HG02943 (cell line): Measurements from ENCODE around the gene DOK7.

ENCODE experiments used
- ATAC-seq: cut with Tn5 transposase; IDR thresholded peaks from one replicate; pipeline ENCODE4 v1.9.1; 2021; ENCODE audit warnings: mild to moderate bottlenecking, low read depth, moderate library complexity; ENCODE audit not compliant: unreplicated experiment

The DOK7 gene

DNA sequence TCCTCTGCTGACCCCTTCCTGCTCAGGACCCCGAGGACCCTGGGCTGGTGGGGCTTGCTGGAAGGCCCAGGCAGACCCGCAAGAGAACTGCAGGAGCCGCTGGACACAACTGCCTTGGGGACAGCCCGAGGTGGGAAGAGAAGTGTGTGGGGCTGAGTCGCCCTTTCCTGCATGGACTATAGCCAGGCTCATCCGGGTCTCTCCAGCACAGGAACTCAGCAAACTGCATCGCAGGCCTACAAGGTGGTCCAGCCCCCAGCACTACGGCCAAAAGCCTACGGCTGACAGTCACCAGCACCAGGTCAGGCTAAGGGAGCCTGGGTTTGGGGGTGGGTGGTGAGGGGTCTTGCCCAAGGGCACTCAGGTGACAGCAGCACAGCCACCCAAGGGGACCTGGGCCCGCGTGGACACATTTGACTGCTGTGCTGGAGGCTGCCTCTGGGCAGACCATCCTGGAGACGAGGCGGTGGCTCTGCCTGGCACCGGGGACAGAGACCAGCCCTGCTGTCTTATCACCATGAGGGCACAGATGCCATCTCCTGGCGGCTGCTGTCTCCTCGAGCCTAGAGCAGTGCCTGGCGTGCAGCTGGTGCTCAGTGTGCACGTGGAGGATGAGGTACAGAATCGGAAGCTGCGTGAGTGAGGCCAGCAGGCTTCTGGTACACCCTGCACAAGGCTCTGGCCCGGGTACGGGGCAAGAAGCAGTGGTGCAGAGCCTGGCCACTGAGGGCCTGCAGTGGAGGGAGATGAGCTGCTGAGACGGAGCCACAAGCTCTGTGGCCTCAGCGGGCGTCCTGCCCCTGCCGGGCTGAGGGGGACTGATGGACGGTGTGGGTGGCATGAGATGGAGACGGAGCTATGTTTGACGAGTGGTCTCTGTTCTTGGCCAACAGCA is 54.0 kb downstream of the DOK7 start:
- ATAC-seq, result no peak

DNA sequence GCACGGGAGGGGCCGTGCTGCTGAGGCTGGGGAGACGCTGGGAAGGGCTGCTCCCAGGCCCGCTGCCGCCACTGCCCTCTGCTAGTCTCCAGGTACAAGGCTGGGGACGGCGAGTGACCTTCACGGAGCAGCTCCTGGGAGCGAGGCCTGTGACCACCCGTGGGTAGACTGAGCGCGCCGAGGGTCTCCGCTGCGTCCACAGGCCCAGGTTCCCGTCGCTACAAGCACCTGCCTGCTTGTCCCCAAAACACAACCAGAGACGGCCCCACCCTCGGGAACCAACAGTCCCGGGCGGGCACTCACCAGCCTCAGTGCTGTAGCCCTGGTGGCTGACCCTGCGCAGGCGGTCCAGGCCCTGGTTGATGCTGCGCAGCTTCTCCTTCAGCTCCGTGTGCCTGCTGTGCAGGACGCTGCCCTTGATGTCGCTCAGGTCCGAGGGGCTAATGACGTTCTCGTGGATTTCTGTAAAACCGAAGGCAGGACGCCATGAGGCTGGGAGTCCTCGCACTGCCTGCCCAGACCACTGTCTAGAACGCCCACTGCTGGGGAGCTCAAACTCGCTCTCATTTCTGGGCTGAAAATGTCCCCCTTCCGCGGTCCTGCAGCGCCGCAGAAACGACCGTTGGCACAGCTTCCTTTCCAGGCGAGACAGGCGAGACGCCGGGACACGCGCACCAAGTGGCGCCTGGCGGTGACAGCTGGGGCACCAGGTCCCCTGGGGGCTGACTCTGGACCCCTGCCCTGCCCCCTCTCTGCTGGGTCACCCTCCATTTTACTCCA is 54.8 kb downstream of the DOK7 start:
- no peak for ATAC-seq

DNA sequence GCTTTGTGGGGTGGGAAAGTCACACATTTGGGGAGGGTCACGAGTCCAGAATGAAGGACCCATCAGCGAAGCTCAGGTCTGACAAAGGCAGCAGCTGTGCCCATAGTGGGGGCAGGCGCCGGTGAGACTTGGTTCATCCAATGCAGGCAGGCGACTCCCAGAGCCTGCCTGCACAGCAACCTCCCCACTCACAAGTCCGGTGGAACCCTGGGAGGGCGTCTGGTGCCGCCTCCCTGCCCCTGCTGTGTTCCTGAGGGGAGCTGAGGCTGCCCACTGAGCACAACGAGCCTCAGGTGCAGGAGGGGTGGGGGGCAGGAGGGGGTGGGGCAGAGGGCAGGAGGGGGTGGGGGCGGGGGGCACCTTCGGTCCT is 55.4 kb downstream of the DOK7 start:
- no peak for ATAC-seq

DNA sequence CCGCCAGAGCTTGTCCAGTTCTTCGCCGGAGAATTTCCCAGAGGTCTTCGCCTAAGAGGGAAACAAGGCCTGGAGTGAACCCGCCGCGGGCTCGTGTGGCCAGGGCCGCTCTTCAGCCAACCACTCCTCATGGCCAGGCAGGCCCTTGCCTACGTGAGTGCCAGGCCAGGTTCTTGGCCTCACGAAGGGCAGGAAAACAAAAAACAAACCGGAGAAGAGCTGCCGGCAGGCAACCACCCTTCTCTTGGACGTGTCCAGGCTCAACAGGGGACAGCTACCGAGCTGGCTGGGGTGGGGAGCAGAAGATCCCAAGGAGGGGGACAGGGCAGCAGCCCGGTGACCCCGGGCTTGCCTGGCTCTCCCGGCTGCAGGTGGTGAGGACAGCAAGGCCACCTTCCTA is 55.8 kb downstream of the DOK7 start:
- ATAC-seq, result no peak

DNA sequence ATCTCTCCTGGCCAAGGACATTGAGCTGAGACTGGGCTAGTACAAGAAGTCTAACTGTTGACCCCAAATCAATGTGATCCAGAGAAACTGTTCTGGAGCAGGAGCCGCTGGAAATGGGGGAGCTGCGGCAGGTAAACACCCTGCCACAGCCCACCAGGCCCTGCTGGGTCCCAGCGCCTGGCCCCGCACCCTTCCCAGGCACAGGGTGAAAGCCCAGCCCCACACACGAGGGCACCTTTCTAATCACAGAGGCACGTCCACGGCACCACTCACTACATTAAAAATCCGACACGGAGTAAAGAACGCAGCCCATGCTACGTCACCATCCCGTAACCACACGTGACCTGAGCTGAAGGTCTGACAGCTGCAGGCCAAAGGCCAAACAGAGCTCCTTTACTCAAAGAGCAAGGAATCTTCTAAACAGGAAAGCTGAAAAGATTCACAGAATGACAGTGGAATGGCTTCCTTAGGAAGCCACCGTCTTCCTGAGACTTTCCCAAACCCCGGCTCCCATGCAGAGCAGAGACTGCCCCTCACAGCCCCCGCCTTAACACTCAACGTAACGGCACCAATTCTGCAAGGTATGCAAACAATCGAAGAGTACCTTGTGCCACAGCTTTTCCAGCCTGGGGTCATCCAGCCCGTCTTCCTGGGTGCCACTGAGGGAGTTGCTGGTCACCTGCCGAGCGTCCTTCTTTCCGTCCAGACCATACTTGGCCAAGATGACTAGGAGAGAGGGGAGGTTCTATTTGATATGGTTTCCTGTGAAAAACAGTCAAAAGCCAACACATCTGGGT is 56.6 kb downstream of the DOK7 start:
- ATAC-seq, result no peak

DNA sequence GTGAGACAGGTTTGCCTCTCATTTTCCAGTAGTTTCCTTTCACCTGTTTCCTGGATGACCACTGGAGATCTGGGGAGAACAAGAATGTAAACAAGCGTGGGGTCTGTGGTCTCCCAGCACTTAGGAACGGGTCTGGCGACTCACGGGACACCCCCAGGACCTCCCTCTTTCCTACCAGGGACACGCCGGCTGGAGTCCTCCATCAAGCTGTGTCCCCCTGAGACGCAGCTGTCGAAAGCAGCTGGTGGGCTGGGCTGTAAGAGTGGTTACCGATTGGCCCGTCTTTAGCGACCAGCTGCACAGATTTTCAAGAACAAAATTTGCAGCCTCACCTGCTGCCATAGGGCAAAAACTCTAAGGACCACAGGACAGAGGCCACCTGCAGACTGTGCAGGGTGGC is 57.2 kb downstream of the DOK7 start:
- ATAC-seq, result no peak

DNA sequence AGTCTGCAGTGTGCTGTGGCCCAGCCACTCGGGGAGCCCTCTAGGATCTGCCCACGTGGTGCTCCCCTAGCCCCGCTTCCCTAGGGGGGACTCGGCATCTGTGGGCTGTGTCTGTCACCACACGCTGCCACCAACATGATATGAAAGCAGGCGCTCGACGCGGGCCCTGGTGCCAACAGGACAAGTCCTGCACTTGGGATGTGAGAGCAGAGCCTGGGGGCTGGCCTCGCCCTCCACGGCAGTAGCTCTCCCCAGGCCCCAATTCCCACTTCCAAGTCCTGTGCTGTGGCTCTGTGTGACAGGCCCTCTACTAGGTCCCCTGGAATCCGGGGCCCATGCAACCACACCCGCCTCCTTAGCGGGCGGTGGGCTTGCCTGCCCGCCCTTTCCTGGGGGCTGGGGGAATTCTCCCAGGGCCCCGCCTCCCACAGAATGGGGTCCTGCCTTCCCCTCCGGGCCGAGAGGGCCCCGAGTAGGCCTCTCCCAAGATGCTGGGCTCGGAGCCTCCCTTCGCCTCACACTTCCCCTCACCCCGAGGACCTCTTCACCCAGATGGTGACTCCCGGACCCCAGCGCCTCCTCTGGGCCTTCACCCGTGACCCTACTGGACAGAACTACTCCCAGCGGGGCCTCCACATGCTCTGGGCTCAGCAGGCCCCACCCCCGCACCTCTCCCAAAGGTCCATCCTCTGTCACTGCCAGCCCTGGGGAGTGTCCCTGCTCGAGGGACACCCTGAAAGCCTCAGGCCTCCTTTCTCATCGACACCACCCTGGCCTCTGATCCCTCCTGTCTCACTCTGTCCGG is 57.9 kb downstream of the DOK7 start:
- no peak for ATAC-seq

DNA sequence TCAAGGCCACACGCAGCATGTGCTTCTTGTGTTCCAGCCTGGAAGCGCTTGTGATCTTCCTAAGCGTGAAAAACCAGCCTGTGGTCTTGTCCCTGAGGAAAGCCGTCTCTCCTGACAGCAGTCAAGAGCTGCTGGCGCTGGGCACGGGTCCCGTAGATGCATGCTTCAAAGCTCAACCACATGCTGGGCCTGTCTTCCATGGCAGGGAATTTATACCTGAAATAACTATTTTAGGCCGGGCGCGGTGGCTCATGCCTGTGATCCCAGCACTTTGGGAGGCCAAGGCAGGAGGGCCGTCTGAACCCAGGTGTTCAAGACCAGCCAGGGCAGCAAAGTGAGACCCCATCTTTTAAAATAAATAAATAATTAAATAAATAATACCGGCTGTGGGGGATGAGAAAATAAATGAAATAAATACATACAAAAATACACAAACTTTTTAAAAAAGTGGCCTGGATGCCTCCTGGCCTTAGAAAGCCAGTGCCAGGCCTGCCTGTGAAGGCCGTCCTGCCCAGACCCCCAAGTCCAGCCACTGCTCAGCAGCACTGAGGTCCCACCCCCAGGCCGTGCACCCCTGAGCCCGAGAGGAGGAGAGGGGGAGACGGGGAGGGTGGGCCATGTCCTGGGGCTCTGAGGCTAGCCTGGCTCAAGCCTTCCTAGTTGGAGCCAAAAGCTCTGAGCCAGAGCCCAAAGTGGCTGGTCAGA is 58.7 kb downstream of the DOK7 start:
- ATAC-seq, result no peak

DNA sequence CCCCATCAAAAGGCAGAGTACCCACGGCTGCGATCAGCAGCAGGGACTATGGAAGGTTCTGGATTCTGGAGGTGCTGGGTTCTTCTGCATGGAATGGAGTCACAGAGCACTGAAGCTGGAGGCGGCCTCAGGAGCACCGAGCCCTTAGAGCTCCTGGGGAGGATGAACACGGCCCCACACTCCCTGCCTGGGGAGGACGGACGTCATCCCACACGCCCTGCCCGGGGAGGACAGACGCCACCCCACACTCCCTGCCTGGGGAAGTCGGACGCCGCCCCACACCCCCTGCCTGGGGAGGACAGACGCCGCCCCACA is 59.2 kb downstream of the DOK7 start:
- no peak for ATAC-seq

DNA sequence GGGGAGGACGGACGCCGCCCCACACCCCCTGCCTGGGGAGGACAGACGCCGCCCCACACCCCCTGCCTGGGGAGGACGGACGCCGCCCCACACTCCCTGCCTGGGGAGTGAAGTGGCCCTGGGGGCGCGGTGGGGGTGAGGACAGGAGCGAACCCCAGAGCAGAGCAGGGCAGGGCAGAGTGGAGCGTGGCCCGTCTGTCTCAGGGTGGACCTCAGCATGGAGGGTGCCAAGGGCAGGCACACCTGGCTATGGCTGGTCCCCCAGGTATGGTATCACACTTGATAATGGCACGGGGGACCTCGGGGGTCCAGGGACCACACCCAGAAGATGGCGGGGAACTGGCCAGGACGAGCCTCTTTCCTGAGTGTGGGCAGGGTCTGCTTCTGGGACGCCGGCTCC is 59.5 kb downstream of the DOK7 start:
- ATAC-seq, result no peak

DNA sequence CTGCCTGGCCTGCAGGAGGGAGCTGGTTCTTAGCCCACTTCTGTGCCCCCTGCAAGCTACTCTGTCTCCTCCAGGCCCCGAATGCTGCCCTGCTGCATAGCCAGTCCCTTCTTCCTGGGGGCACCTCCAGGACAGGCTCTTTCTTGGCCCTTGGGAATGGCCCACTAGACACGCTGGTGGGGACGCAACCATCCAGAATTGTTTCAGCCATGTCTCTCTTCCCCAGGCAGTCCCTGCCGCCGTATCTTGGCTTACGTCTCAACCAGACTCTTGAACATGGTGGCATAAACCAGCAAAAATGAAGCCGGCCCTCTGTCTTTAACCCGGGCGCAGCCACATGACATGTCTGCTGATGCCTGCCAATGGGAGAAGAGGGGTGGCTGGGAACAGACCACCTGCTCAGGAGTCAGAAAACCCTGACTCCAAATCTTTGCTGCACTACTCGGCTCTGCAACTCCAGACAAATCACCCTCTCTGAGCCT is 60.1 kb downstream of the DOK7 start:
- no peak for ATAC-seq

DNA sequence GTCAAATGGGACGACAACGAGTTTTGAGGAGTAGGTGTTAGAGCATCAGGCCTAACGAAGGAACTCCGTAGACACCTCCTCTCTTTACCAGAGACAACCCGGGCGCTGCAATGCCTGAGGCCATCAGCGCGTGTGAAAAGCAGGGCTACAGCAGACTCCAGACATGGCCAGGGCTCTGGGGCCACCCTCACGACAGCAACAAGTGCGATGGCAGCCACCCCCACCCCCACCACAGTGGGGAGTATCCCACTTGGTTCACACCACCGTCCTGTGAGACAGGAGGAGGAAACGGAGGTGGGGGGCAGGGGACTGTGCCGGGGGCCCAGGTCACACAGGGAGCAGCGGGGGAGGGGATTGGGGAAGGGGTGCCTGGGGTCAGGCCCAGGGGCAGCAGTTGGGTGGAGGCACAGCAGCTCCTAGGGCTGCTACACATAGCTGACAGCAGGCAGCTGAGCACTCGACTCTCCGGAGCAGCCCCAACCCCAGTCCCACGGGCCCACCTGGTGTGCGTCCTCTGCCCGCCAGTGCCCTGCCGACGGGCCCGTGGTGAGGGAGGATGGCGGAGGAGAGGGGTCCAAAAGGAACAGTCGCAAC is 60.6 kb downstream of the DOK7 start:
- ATAC-seq, result no peak

DNA sequence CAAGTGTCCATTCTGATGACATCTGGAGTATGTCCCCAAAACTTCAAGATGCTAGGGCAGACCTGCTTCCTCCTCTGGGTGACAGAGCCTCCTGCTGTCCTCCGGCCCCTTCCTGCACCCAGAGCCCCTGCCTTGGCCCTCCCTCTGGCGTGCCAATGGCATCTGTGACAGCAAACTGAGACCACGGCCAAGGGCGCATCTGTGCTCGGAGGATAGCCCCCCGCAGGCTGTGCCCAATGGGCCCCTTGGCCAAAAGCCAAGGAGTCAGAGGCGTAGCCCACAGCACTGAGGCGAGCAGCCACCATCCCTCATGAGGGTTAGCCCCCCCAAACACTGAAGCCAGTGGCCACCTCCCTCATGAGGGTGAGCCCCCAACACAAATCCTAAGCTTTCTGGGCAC is 61.2 kb downstream of the DOK7 start:
- no peak for ATAC-seq

DNA sequence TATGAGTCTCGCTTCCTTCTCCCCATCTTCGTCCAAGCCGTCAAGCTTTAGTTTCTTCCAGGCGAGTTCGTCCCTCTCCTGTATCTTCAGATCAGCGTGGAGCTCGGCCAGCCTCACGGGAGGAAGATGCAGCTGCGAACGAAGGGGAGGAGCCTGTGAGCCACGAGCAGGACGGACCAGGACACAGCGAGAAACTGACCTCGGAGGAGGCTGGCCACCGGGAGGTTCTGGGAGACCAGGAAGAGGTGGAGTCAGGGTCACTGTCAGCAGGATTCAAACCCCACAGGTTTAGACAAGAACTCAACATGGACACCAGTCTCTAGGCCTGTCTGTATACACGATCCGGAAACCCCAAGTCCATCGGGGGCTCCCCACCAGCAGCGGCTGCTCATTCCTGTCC is 61.8 kb downstream of the DOK7 start:
- ATAC-seq, result no peak

DNA sequence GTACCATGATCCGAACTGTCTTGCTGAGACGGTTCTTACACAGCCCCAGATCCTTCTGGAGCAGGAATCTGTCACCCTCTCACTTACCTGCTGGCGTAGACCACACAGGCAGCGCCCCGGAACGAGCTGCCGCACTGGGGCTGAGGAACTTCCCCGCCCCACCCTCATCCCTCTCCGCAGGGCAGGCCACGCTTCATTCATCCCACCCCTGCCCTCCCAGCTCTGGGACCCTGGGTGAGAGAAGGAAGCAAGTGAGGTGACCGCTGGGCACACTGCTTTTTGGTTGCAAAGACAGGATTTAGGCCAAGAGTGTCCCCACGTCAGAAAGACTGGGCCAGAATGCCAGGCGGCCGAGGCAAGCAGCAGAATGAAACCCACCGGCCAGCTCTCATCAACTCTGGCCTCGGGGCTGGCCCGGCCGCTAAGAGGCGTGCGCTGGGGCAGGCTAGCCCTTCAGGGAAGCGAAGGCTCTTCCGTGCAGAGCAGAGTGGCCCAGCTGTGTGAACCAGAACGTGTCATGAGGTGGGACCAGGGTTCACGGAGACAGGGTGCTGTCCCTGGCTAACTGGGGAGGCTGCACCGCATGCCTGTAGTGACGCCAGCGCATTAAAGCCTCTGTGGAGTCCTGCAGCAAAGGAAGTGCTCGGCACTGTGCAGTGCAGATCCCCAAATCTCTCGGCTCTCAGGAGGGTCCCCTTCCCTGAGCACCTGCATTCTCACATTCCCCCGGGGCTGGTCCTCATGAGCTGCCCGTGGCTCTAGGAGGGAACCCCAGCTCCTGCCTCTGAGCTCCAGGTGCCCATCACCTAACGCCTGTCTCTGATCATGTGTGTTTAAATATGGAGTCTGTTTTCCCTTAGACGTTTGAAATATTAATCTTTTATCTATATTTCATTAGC is 62.7 kb downstream of the DOK7 start:
- no peak for ATAC-seq

DNA sequence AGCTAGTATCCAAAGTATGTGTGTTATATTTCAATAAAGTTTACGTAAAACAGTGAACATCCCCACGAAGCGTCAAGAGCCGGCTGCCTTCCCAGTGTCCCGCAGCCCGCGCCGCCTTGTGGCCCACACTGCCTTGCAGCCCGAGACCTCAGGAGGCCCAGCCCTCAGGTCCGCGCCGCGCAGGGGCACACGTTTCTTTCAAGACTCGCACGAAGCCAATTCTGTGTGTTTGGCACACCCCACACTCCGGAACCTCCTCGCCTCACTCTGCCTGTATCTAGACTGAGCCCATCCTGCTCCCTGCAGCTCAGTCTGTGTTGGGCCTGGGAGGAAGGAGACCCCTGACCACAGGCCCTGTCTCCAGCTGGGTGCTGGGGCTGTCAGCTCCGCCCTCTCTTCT is 63.4 kb downstream of the DOK7 start:
- ATAC-seq, result no peak

DNA sequence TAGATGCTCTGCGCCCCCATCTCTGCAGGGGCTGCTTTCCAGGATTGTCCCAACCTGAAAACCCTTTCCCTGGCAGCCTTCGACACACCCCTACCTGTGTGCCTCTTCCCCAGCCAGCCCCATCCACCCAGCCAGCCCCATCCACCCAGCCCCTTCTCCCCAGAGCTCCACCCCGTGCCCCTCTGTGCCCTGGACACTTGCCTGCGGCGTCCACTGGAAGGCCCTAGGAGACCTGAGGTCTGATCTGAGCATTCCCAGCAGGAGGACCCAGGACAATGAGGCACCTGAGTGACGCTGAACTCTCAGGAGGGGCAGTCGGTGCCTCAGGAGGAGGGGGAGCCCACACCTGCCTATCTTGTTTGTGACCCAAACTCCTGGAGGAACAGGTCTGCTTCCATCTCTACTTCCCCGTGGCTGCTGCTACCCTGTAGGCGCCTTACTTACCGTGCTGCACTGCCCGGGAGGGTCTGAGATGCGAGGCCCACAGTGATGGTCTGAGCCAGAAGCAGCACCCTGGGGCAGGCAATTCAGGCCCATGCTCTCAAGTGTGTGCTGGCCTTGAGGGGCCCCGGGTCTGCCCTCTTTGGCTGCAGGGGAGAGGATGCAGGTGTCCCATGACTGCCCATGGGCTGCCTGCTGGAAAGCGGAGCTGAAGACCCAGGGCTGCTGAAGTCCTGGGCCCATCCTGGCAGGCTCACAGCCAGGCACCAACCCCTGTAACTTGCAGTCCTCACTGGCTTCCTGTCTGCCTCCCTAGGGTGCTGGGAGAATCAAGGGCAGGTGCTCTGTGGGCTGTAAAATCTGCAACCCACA is 64.2 kb downstream of the DOK7 start:
- ATAC-seq, result no peak
